NCI-H2227 (cell line): ENCODE data around the gene TAF5L.

ENCODE experiments used
- DNase-seq: peaks from one replicate; lab custom pipeline; 2025; ENCODE audit not compliant: unreplicated experiment; lab: John Stamatoyannopoulos, UW

The TAF5L gene

GRCh38 chr1:229625915-229626831, at the start of gene TAF5L, which contains the start of gene URB2:
TAF5L (minus strand) TSS chr1:229626122; CDS start chr1:229614482, 11,640 bp downstream.
URB2 (plus strand) TSS chr1:229626247; CDS start chr1:229627634, 1,387 bp downstream.
- DNase-seq = peak; percentile 97

GRCh38 chr1:229675396-229675795, 49.5 kb upstream of the TAF5L start:
- DNase-seq = no peak

GRCh38 chr1:229674042-229674441, 48.1 kb upstream of the TAF5L start:
- DNase-seq = no peak

GRCh38 chr1:229672246-229672645, 46.3 kb upstream of the TAF5L start:
- DNase-seq = no peak

GRCh38 chr1:229671310-229671709, 45.4 kb upstream of the TAF5L start:
- DNase-seq = no peak

GRCh38 chr1:229669333-229669732, 43.4 kb upstream of the TAF5L start:
- no peak for DNase-seq

GRCh38 chr1:229666585-229666984, 40.7 kb upstream of the TAF5L start:
- no peak for DNase-seq

GRCh38 chr1:229665912-229666558, 40.1 kb upstream of the TAF5L start:
- no peak for DNase-seq

- no peak for DNase-seq
Measured at GRCh38 chr1:229664133-229664689, 38.3 kb upstream of the TAF5L start.

- no peak for DNase-seq
Measured at GRCh38 chr1:229661897-229662296, 36.0 kb upstream of the TAF5L start.

- peak; percentile 84 for DNase-seq
Measured at GRCh38 chr1:229661022-229661877, 35.3 kb upstream of the TAF5L start.

- DNase-seq = no peak
Measured at GRCh38 chr1:229657993-229658755, 32.3 kb upstream of the TAF5L start.

- no peak for DNase-seq
Measured at GRCh38 chr1:229655781-229656180, 29.9 kb upstream of the TAF5L start.

GRCh38 chr1:229653420-229653819, 27.5 kb upstream of the TAF5L start:
- DNase-seq = no peak

- DNase-seq = no peak
Measured at GRCh38 chr1:229651546-229651945, 25.6 kb upstream of the TAF5L start.

GRCh38 chr1:229650045-229650444, 24.1 kb upstream of the TAF5L start:
- no peak for DNase-seq

GRCh38 chr1:229648406-229648805, 22.5 kb upstream of the TAF5L start:
- no peak for DNase-seq

GRCh38 chr1:229645324-229645993, 19.5 kb upstream of the TAF5L start:
- no peak for DNase-seq

GRCh38 chr1:229643996-229644745, 18.2 kb upstream of the TAF5L start:
- no peak for DNase-seq
